HS-27A (cell line): Measurements from ENCODE around the gene TRRAP.
"Not testable (repeated sequence)": the region's sequence is repeated elsewhere in the genome, so short reads cannot be mapped to it uniquely, and the experiment has no call there.

Source experiments
- DNase-seq: peaks from one replicate; pipeline ENCODE4 v3.0.0-alpha.2; 2012; ENCODE audit warnings: low read depth, missing footprints

The TRRAP gene

DNA sequence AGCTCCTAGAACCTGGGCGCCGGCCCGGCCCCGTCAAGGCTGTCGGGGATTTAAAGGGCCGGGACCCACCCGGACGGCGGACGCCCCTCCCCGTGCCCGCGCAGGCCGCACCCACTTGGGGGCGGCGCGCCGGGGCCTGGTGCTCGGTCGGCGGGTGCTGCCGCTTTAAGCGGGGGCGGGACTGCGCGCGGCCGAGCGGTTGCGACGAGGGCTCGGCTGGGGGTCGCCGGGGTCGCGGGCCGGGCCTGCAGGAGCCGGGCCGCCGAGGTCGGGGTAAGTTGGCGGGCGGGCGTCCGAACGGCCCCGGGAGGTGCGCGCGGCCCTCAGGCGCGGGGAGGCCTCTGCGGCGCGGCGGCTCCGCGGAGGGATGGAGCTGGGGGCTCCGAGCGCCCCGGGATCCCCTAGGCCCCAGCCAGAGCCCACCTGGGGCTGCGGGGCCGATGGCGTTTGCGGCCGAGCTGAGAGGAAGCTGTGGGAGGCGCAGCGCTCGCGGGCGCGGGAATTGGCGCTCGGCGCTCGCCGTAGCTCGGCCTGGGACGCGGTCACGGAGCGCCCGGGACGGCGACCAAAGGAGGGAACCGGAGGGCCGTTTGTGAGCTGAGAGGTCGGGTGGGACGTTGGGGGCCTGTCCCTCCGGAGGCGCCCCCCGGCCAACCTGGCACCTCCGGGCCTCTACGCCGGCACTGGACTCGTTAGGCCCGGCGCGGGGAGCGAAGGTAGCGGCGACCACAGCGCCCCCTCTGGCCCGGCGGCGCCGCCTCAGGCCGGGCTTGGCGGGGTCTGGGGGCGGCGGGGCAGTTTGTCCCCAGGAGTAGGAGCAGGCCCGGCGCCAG is at the start of gene TRRAP:
Gene TRRAP (plus strand): TSS at position 168 of the 833 bp plus-strand sequence. CDS start 2,619 bp downstream, outside the sequence.
- DNase-seq, result no peak

DNA sequence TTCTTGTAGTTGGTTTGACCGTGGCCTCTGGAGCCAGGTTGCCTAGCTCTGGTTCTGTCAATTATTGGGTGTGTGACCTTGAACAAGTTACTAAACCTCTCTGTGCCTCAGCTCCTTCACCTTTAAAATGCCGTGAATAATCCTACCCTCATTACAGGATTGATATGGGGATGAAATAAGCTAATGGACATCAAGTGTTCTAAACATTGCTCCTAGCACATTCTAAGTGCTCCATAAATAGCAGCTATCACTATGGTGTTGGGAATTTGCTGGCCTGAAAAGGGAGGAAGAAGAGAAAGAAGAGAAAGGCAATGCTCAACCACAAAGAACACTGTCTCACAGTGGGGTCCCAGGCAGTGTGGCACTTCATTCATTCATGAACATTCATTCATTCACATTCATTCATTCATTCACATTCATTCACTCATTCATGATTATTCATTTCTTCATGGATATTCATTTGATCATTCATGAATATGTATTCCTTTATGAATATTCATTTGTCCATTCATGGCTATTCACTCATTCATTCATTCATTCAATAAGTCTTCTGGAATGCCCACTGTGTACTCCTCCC is 47.3 kb upstream of the TRRAP start:
- no peak for DNase-seq

DNA sequence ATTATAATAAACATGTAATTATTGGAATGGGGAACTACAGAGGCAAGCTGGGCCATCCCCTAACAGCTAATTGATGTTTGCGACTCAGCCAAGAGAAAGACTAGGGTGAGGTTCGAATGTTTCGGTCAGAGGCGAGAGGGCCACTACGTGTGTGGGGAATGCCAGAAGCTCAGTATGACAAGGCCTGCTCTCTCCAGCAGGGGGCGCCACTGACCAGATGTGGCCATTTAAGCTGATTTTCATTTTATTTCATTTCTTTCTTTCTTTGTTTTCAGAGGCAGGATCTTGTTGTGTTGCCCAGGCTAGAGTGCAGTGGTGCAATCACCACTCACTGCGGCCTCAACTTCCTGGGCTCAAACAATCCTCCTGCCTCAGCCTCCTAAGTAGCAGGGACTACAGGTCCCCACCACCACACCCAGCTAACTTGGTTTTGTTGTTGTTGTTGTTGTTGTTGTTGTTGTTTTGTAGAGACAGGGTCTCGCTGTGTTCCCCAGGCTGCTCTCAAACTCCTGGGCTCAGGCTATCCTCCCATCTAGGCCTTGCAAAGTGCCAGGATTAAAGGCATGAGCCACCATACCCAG is 46.6 kb upstream of the TRRAP start:
- no peak for DNase-seq

DNA sequence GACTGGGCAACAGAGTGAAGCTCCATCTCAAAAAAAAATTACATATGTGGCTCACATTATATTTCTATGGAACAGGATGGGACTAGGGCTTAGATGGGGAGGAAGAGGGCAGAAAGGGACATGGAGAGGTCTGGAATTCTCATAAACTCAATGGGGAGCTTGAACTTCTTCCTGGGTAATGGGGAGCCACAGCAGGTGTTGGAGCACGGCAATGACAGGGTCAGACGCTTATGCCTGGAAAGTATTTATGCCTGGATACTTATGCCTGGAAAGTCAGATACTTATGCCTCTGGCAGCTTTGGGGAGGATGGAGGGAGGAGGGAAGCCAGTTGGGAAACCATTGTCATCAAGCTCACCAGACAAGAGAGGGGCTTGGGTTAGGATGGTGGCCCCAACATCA is 45.3 kb upstream of the TRRAP start:
- no peak for DNase-seq

DNA sequence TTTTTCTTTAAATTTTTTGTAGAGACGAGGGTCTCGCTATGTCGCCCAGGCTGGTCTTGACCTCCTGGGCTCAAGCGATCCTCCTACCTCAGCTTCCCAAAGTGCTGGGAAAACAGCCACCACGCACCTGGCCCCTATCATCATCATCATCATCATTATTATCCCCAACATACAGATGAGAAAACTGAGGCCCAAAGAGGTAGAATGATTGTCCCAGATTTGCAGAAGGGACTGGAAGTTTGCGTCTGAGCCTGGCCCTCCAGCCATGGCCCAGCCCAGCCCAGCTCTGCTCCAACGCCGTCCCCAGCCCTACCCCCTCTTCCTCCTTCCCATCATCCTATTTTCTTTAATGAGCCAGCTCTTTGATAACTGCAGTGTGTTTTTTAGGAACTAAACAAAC is 43.4 kb upstream of the TRRAP start:
- no peak for DNase-seq

DNA sequence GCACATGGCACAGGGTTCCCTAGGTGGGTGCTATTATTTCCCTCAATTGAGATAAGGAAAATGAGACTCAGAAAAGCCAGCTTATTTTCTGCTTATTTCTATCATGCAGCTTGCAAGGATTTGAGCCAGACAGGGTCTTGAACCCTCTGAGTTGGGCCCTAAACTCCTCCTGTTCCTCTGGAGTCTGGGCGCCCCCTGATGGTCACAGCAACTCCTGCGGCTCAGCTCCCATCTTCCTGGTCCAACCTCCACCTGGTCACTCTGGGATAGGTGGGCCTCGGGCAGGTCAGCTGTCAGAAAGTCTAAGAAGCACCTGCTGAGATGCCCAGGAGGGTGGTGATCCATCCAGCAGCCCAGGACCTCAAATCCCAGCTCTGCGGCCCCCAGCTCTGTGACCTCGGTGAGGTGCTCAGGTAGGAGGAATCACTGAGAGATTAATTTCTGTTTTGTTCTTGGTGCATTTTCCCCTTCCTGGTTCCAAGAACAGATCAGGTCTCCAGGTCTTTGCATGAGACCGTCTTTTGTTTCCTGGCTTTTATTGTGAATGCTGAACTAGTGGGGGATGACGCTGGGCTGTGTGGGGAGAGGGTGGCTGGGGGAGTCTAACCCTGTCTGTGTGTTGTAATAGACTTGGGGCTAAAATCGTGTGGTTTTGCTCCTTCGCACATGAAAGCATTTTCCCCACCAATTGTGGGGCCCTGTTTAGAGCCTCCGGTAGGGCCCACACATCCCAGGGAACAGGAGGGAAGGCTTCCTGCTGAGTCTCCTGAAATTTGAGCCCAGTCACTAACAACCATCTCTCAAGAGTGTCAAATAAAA is 41.3 kb upstream of the TRRAP start:
- DNase-seq, result no peak

DNA sequence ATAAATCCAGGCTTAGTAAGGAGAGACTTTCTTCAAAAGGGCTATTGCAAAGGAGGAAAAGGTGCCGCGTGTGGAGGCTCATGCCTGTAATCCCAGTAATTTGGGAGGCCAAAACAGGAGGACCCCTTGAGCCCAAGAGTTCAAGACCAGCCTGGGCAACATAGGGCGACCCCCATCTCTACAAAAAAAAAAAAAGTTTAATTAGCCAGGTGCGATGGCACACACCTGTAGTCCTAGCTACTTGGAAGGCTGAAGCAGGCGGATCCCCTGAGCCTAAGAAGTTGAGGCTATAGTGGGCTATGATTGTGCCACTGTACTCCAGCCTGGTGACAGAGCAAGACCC is 40.7 kb upstream of the TRRAP start:
- no peak for DNase-seq

DNA sequence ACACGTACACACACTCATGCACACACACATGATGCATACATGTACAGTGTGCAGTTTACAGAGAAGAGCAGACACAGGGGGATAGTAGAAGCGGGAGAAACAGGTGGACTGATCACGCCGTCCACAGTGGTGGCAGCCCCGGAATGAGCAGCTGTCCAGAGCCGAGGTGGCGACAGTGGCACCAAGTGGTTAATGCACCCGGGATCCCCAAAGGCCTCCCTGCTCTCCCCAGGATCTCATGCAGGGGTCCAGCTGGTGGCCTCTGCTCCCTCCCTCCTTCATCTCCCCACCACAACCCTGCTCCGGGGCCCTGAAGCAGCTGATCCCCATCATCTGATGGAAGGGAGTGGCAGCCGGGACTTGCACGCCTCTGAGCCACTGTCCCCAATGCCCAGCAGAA is 38.2 kb upstream of the TRRAP start:
- no peak for DNase-seq

DNA sequence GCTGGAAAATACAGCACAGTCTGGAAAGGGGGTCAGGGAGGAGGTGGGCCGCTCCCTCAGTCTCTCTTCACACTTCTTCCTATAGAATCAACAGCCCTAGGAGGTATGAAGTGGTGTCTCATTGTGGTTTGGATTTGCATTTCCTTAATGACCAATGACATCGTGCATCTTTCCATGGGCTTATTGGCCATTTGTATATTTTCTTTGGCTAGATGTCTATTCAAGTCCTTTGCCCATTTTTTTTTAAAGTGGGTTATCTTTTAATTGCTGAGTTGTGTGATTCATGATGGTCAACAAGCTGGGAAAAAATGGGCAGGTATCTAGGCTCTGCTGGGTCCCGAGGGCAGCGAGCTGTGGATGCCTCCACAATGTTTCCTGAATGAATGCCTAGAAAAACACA is 37.6 kb upstream of the TRRAP start:
- DNase-seq, result no peak

DNA sequence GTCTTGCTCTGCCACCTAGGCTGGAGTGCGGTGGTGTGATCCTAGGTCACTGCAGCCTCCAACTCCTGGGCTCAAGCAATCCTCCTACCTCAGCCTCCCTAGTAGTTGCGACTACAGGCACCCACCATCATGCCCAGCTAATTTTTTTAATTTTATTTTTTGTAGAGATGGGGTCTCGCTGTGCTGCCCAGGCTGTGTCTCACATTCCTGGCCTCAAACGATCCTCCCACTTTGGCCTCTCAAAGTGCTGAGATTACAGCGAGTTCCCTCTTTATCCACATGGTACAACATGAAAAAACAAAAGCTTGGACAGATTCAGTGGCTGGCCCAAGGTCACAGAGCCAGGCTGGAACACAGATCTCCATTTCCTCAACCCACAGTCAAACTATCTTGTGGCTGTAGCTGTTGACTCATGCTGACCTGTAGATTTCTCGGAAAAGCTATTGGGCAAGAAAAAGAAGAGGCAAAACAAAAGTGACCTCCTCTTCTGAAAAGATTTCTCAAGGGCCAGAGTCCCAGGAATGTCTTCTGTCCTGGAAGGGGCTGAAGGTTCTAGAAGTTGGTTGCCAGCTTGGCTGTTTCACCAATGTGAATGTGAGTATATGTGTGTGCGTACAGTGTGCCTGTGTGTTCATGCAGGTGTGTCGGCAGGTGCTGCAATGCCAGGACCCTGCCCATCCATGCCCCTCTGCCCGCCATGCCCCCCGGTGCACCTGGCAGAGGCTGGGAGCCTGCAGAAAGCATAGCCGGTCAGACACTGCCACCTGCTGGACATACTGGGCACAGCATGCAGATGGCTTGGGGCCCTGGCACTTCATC is 36.9 kb upstream of the TRRAP start:
- no peak for DNase-seq

DNA sequence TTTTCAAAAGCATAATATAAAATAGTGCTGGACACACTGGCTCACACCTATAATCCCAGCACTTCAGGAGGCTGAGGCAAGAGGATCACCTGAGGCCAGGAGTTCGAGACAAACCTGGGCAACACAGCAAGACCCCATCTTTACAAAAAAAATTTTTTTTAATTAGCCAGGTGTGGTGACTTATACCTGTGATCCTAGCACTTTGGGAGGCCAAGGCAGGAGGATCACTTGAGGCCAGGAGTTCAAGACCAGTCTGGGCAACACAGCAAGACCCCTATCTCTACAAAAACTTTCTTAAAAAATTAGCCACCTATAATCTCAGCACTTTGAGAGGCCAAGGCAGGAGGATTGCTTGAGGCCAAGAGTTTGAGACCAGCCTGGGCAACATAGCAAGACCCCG is 35.8 kb upstream of the TRRAP start:
- DNase-seq, result not testable (repeated sequence)

DNA sequence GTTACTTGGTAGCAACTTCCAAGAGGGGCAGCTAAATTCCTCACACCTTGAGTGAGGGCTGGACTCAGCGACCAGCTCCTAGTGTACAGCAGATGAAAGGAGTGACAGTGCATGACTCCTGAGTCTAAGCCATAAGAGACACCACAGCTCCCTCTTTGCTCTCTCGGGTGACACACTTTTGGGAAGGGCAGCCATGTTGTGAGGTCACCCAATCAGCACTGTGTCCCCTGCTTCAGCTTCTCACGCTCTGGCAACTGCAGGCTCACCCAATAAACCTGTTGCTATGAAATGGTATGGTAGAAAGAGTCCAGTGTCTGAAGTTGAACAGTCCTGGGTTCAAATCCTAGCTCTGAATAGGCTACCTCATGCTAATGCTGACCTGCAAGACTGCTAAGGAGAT is 29.4 kb upstream of the TRRAP start:
- no peak for DNase-seq

DNA sequence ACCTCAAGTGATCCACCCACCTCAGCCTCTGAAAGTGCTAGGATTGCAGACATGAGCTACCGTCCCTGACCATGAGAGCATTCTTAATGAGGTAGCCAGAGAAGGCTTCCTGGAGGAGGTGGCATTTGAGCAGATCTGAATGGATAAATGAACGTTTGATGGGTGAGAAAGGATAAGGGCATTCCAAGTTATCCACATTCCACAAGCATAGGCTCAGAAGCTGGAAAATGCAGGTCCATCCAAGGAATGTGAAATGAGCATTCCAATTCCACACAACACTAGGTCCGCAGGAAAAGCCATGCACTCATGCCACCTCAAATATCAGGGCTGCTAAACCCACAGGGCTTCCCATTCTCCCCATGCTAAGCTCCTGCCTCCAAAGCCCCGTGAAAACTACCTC is 25.5 kb upstream of the TRRAP start:
- no peak for DNase-seq

DNA sequence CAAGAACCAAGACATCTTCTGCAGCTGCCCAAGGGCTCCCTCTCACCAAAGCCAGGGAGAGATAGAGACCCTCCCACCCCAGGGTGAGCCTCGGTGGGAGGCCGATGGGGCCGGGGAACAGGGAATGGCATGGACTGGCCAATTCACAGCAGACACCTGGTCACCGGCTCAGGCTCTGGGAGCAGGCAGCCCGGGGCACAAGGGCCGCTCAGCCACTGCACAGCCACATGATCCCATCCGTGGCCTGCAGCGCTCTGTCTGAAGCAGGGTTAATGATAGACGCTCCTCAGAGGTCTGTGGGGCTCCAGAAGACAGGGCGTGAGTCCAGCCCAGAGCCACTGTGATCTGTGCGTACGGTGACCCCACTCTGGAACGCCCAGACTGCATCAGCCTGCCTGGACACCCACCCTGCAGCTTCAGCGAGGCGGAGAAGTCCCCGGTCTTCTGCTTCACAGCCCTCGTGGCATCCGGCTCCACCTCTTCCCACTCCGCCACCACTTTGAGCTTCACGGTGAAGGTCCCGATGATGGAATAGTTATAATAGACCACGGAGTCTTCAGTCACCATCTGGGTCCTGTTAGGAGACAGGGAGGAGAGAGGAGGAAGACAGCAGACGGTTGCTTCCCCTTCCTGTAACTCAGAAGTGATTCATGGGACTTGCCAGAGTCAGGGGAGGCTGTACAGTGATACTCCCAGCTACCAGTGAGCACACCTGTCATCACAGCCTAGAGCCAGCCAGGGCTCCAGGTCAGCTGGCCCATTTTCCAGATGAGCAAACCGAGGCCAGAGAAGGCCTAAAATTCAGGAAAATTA is 22.5 kb upstream of the TRRAP start:
- DNase-seq, result no peak

DNA sequence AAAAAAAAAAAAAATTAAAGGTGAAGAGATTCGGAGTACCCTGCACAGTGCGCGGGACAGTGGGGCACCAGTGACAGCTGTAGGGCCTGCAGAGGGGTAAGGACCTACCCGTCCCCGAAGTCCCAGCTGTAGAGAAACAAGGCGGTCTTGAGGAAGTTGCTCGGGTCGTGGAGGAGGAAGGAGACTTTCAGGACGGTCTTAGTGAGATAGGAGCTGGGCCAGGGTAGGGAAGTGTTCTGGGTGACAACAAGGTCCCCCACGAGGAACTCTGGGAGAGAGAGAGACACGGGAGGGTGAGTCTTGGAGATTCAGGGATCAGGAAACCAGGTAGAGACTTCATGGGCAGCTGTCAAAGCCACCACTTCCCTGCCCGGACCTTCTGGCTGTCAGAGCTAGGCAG is 18.3 kb upstream of the TRRAP start:
- no peak for DNase-seq

DNA sequence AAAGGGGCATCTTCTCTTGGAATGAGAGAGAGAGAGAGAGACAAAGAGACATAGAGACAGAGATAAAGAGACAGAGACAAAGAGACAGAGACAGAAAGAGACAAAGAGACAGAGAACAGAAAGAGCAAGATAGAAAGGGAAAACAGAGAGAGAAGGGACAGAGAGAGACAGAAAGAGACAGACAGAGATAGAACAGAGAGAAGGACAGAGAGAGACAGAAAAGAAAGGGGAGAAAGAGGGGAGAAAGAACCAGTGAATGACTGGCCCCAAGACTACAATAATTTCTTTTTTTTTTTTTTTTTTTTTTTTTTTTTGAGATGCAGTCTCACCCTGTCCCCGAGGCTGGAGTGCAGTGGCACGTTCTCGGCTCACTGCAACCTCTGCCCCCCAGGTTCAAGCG is 16.1 kb upstream of the TRRAP start:
- no peak for DNase-seq

DNA sequence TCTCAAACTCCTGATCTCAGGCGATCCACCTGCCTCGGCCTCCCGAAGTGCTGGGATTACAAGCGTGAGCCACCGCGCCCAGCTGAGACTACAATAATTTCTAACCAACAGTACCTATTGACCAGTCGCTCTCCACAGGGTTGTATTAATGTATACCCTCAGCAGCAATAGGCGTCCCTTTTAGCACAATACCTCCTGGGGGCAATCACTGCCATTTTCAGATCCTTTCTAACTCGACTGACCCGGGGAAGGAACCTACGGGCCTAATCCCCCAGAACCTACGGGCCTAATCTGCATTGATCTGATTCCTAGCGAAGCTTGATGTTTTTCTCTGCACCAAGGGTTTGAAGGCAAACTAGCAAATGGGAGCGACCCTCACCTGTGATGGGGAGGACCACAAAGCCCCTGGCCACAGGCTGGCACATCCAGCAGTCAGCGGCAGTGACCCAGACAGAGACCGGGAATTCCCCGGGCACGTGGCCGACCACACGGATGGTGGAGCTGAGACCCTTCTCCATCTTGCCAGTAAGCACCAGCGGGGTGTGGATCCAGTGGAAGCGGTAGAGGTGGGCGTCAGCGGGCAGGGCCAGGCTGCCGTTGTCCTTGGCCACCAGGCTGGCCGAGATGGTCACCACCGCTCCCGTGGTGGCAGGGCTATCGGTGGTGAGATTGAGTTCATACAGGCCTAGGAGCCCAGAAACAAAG is 15.5 kb upstream of the TRRAP start:
- DNase-seq, result no peak

DNA sequence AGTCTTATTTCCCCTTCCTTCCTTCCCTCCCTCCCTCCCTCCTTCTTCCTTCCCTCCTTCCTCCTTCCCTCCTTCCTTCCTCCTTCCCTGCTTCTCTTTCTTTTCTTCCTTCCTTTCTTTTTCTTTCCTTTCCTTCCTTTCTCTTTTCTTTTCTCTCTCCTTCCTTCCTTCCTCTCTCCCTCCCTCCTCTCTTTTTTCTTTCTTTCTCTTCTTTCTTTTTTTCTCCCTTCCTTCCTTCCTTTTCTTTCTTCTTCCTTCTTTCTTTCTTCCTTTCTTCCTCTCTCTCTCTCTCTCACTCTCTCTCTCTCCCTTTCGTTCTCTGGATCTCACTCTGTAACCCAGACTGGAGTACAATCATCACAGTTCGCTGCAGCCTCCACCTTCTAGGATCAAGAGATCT is 14.7 kb upstream of the TRRAP start:
- no peak for DNase-seq

DNA sequence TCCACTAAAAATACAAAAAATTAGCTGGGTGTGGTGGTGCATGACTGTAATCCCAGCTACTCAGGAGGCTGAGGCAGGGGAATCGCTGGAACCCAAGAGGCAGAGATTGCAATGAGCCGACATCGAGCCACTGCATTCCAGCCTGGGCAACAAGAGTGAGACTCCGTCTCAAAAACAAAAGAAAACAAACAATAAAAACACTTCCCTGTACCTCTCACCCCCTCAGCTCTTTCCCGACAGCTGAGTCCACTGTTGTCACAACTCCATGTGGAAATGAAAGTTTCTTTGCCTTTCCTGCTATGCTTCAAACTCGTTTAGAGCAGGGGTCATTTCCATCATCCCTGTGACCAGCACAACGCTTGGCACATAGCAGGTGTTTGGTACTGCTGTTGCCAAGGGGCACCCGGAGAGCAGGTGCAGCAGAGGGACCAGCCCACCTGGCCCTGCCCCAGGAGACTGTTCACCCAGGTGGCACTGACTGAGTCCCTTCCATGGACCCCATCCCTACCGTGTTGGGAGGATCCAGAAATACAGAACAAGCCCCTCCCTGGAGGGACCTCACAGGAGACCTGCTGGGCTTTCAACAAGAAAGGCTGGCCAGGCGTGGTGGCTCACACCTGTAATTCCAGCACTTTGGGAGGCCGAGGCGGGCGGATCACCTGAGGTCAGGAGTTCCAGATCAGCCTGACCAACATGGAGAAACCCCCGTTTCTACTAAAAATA is 13.4 kb upstream of the TRRAP start:
- no peak for DNase-seq

DNA sequence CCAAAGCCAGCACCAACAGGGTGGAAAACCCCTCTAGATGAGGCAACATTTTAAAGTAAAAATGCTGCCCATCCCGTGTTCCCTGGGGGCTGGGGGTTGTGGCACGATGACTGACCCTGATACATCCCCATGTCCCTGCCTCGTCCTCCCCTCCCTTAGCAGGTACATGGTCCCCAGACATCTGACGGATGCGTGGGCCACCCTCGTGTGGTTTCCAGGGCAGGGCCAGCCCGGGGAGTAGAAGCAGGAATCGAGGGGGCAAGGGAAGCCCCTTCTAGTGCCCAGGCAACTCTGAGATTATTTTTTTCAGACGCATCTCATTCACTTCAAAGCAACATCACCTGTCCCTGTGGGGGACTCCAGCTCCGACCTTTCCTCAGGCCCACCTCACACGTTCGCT is 12.0 kb upstream of the TRRAP start:
- DNase-seq, result no peak
